GM23248 (cell line): ENCODE results near the gene NFXL1. TPM values are rescaled to one million over a fixed set of nuclear protein-coding genes. Genes with fewer than 3 reads are reported as not detected.

Experiments
- DNase-seq: peaks from one replicate; pipeline ENCODE4 v3.0.0-alpha.2; 2015
- H2AFZ ChIP-seq: fragments of 200-600 bp; sonication (generic); 2 replicates; pipeline ENCODE4 v1.6.1; 2016; ENCODE audit warnings: antibody characterized with exemption
- H3F3A ChIP-seq: fragments of 200-600 bp; sonication (generic); 2 replicates; pipeline ENCODE4 v1.6.1; 2016; ENCODE audit warnings: mild to moderate bottlenecking, antibody characterized with exemption, mixed run types; ENCODE audit not compliant: insufficient read depth
- H3K27ac ChIP-seq: fragments of 200-600 bp; sonication (generic); 2 replicates; pipeline ENCODE4 v1.5.1; 2016; ENCODE audit warnings: mild to moderate bottlenecking
- H3K27me3 ChIP-seq: fragments of 200-600 bp; sonication (generic); replicated peaks from 2 replicates; pipeline ENCODE4 v1.6.1; 2016; ENCODE audit warnings: mild to moderate bottlenecking; ENCODE audit not compliant: insufficient read depth
- H3K36me3 ChIP-seq: fragments of 200-600 bp; sonication (generic); 2 replicates; pipeline ENCODE4 v1.6.1; 2016; ENCODE audit warnings: low read depth, mild to moderate bottlenecking
- H3K4me1 ChIP-seq: fragments of 200-600 bp; sonication (generic); 2 replicates; pipeline ENCODE4 v1.6.1; 2016; ENCODE audit warnings: mild to moderate bottlenecking; ENCODE audit not compliant: insufficient read depth
- H3K4me2 ChIP-seq: fragments of 200-600 bp; sonication (generic); one replicate; pipeline ENCODE4 v1.6.1; 2016; ENCODE audit warnings: mild to moderate bottlenecking; ENCODE audit not compliant: unreplicated experiment
- H3K4me3 ChIP-seq: fragments of 200-600 bp; sonication (generic); 2 replicates; pipeline ENCODE4 v1.5.1; 2016; ENCODE audit warnings: mild to moderate bottlenecking
- H3K79me2 ChIP-seq: fragments of 200-600 bp; sonication (generic); 2 replicates; pipeline ENCODE4 v1.6.1; 2016; ENCODE audit warnings: mild to moderate bottlenecking; ENCODE audit not compliant: insufficient read depth
- H3K9ac ChIP-seq: fragments of 200-600 bp; sonication (generic); 2 replicates; pipeline ENCODE4 v1.6.1; 2016; ENCODE audit warnings: mild to moderate bottlenecking
- H3K9me2 ChIP-seq: fragments of 200-600 bp; sonication (generic); 2 replicates; pipeline ENCODE4 v1.6.1; 2016; ENCODE audit warnings: mixed run types, mild to moderate bottlenecking, moderate library complexity; ENCODE audit not compliant: insufficient read depth
- H3K9me3 ChIP-seq: fragments of 200-600 bp; sonication (generic); one replicate; pipeline ENCODE4 v1.6.1; 2017; ENCODE audit warnings: low read depth
- H4K20me1 ChIP-seq: fragments of 200-600 bp; sonication (generic); 2 replicates; pipeline ENCODE4 v1.6.0; 2016; ENCODE audit not compliant: insufficient read depth
- EZH2 ChIP-seq: fragments of 200-600 bp; sonication (generic); IDR thresholded peaks from 2 replicates; pipeline ENCODE4 v1.6.1; 2018; ENCODE audit warnings: antibody characterized with exemption, mild to moderate bottlenecking; ENCODE audit not compliant: insufficient read depth, poor library complexity, severe bottlenecking
- EZH2phosphoT487 ChIP-seq: fragments of 200-600 bp; sonication (generic); IDR thresholded peaks from 2 replicates; pipeline ENCODE4 v1.6.1; 2018; ENCODE audit warnings: antibody characterized with exemption, moderate library complexity, mild to moderate bottlenecking, low read depth; ENCODE audit not compliant: insufficient read depth
- WGBS, 2 experiments: methylation state at CpG; one replicate each; pipeline ENCODE4 v1.1.6; 2015 to 2017; ENCODE audit warnings: low lambda C conversion rate in 2 of 2, low coverage in 1 of 2; ENCODE audit errors: missing lambda C conversion rate in 2 of 2; 5-methylcytosine and 5-hydroxymethylcytosine counted together
- in situ Hi-C: fragments of 300-500 bp; cut with MboI; formaldehyde crosslinking; loops from 2 replicates; pipeline ENCODE4 v1.15.0; 2020
- polyA plus RNA-seq: library from polyadenylated mRNA; unstranded; fragments of >200 nt; fragmentation: Nextera tagmentation; extraction: Ambion mirVana; gene quantifications from 2 replicates; pipeline ENCODE4 v1.2.1, GENCODE V29; 2016
- total RNA-seq: library from RNA; depleted of rRNA; stranded (reverse); fragments of >200 nt; shearing (Covaris generic); gene quantifications from 2 replicates; pipeline ENCODE4 v1.2.3, GENCODE V29; 2014

NFXL1 gene
- total and polyA plus RNA-seq, 2 experiments from 2014 or later = 4.6 to 7.7 TPM

- peaks cover 7% of the 10 kb centered on the region; the same call in 1 of the 2 replicates for H3K36me3 ChIP-seq
- peaks cover 8% of the 10 kb centered on the region; the same call in 1 of the 2 replicates for H3K4me1 ChIP-seq
- H4K20me1 ChIP-seq = no peaks in the 10 kb centered on the region
- H3K27ac ChIP-seq = no peak overlapping the region
- H3K79me2 ChIP-seq = peaks cover 37% of the 10 kb centered on the region
- H3K9me3 ChIP-seq = no peaks in the 10 kb centered on the region
- no peak for TF ChIP-seq EZH2
- no peak for TF ChIP-seq EZH2phosphoT487
- WGBS, 2 experiments = 52 to 56% methylated on average over 3 of the region's 3 CpGs
- in situ Hi-C loops = no loop called here
- no peaks in the 10 kb centered on the region for H3K9me2 ChIP-seq
- H3K4me2 ChIP-seq = peak overlapping the region; percentile 86
- peak overlapping the region; percentile 85 for H2AFZ ChIP-seq
- no peak overlapping the region for H3K9ac ChIP-seq
- no peaks in the 10 kb centered on the region for H3K27me3 ChIP-seq
- H3K4me3 ChIP-seq = peak overlapping the region; percentile 81; the same call in 1 of the 2 replicates
- no peaks in the 10 kb centered on the region for H3F3A ChIP-seq
- DNase-seq = no peak
Observed at GRCh38 chr4:47915378-47915777, 995 bp upstream of the NFXL1 start.

- DNase-seq = no peak
- Histone ChIP-seq H4K20me1 (no peaks in the 10 kb centered on the region), H3F3A (no peaks in the 10 kb centered on the region), H3K27me3 (no peaks in the 10 kb centered on the region), H3K9ac (peak overlapping the region; percentile 61), H3K27ac (no peak overlapping the region), H3K9me3 (no peaks in the 10 kb centered on the region), H3K4me3 (peak overlapping the region; percentile 81), H3K9me2 (no peaks in the 10 kb centered on the region), H3K4me2 (peak overlapping the region; percentile 86), H2AFZ (peak overlapping the region; percentile 85), H3K36me3 (peaks cover 7% of the 10 kb centered on the region; the same call in 1 of the 2 replicates), H3K4me1 (peaks cover 8% of the 10 kb centered on the region; the same call in 1 of the 2 replicates), H3K79me2 (peaks cover 41% of the 10 kb centered on the region)
- TF ChIP-seq EZH2phosphoT487 = no peak
- no peak for TF ChIP-seq EZH2
- in situ Hi-C loops = no loop called here
- WGBS, 2 experiments = 3 to 9% methylated on average over 6 of the region's 6 CpGs
Observed at GRCh38 chr4:47914926-47915237, 499 bp upstream of the NFXL1 start.

GRCh38 chr4:47913861-47914219 lies 543 bp downstream of the NFXL1 start:
- in situ Hi-C loops = no loop called here
- H3K27ac ChIP-seq = peak overlapping the region; percentile 62
- H2AFZ ChIP-seq = peak overlapping the region; percentile 93
- H3K9me3 ChIP-seq = no peaks in the 10 kb centered on the region
- peaks cover 7% of the 10 kb centered on the region; the same call in 1 of the 2 replicates for H3K36me3 ChIP-seq
- peak overlapping the region; percentile 86 for H3K9ac ChIP-seq
- H3K4me3 ChIP-seq = peak overlapping the region; percentile 81
- WGBS, 2 experiments = 1% methylated on average over 26 to 29 of the region's 29 CpGs
- H4K20me1 ChIP-seq = no peaks in the 10 kb centered on the region
- peaks cover 47% of the 10 kb centered on the region for H3K79me2 ChIP-seq
- H3K9me2 ChIP-seq = no peaks in the 10 kb centered on the region
- H3K4me1 ChIP-seq = peaks cover 8% of the 10 kb centered on the region; the same call in 1 of the 2 replicates
- H3F3A ChIP-seq = no peaks in the 10 kb centered on the region
- H3K4me2 ChIP-seq = peak overlapping the region; percentile 96
- peak; percentile 45 for DNase-seq
- TF ChIP-seq EZH2 = no peak
- no peak for TF ChIP-seq EZH2phosphoT487
- H3K27me3 ChIP-seq = no peaks in the 10 kb centered on the region

GRCh38 chr4:47913330-47913729 lies 1.1 kb downstream of the NFXL1 start:
- peaks cover 7% of the 10 kb centered on the region; the same call in 1 of the 2 replicates for H3K36me3 ChIP-seq
- H3K4me1 ChIP-seq = peaks cover 8% of the 10 kb centered on the region; the same call in 1 of the 2 replicates
- no peaks in the 10 kb centered on the region for H3K9me3 ChIP-seq
- H4K20me1 ChIP-seq = no peaks in the 10 kb centered on the region
- WGBS, 2 experiments = 1 to 11% methylated on average over 4 of the region's 4 CpGs
- peaks cover 48% of the 10 kb centered on the region for H3K79me2 ChIP-seq
- TF ChIP-seq EZH2phosphoT487 = no peak
- TF ChIP-seq EZH2 = no peak
- H3K4me2 ChIP-seq = peak overlapping the region; percentile 96
- H3K9me2 ChIP-seq = no peaks in the 10 kb centered on the region
- H2AFZ ChIP-seq = peak overlapping the region; percentile 93
- H3K27ac ChIP-seq = peak overlapping the region; percentile 62
- DNase-seq = peak; percentile 60
- peak overlapping the region; percentile 81 for H3K4me3 ChIP-seq
- peak overlapping the region; percentile 86 for H3K9ac ChIP-seq
- in situ Hi-C loops = no loop called here
- no peaks in the 10 kb centered on the region for H3K27me3 ChIP-seq
- H3F3A ChIP-seq = no peaks in the 10 kb centered on the region
